Transverse colon (tissue), 4 donors: ENCODE measurements around the gene ZNF503.

Experiments
- POLR2A ChIP-seq: fragments of 450-650 bp; IDR thresholded peaks from one replicate; pipeline ENCODE4 v1.6.1; 2016; ENCODE audit warnings: antibody characterized with exemption, mild to moderate bottlenecking, moderate library complexity
- POLR2AphosphoS5 ChIP-seq, 3 donors: sonication (generic); formaldehyde crosslinking; IDR thresholded peaks; one replicate each; pipeline ENCODE4 v1.6.1; 2016; ENCODE audit warnings: antibody characterized with exemption in 3 of 3
- TF ChIP-seq, protein P1 (sequence below), 5 experiments: fragments of 200-600 bp in 3 of 5; fragments of 450-650 bp in 2 of 5; sonication (generic) in 3 of 5; IDR thresholded peaks; 1 replicate in 2 of 5; 2 replicates in 3 of 5; pipeline ENCODE4 v1.5.1; 2016 to 2017; ENCODE audit warnings: antibody characterized with exemption in 5 of 5, inconsistent platforms in 3 of 5, mild to moderate bottlenecking in 2 of 5, moderate library complexity in 1 of 5

DNA sequence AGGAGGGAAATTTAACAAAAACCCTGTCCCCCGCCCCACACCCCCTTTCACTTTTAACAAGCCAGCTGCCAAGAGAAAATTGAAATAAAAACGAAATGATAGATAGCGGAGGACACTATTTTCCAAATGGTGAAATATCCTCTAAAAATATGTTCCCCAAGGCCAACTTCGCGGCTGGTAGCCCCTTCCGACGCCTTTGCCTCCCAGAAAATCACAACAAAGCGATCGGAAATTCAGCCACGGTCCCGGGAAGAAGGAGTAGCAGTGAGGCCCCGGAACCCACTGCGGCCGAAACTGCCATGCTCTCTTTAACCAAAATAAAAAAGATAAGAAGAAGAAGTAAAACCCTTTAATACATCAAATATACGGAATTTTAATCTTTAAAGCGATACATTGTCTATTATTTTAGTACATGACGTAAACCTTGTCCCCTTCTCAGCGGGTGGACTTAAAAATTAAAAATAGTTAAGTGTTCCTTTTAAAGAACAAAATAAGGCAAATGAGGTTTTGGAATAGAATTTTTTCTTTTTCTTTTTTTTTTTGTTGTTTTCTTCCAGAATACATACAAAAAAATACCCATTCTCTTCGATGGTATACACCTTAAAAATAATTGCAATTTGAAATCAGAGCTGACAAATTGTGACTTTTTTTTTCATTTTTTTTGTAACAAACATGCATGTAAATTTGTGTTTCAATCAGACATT is 3.9 kb downstream of the ZNF503 start:
- TF ChIP-seq POLR2AphosphoS5 (IDR thresholded peaks at IDR 0.05) = no peak
- no peak for TF ChIP-seq POLR2A
- TF ChIP-seq, protein P1, sequence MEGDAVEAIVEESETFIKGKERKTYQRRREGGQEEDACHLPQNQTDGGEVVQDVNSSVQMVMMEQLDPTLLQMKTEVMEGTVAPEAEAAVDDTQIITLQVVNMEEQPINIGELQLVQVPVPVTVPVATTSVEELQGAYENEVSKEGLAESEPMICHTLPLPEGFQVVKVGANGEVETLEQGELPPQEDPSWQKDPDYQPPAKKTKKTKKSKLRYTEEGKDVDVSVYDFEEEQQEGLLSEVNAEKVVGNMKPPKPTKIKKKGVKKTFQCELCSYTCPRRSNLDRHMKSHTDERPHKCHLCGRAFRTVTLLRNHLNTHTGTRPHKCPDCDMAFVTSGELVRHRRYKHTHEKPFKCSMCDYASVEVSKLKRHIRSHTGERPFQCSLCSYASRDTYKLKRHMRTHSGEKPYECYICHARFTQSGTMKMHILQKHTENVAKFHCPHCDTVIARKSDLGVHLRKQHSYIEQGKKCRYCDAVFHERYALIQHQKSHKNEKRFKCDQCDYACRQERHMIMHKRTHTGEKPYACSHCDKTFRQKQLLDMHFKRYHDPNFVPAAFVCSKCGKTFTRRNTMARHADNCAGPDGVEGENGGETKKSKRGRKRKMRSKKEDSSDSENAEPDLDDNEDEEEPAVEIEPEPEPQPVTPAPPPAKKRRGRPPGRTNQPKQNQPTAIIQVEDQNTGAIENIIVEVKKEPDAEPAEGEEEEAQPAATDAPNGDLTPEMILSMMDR (IDR thresholded peaks at IDR 0.05) = no peak
